HG02885 (cell line): ENCODE measurements around the gene ITGAX.

Experiments used
- ATAC-seq: cut with Tn5 transposase; IDR thresholded peaks from one replicate; pipeline ENCODE4 v1.9.1; 2021; ENCODE audit warnings: mild to moderate bottlenecking; ENCODE audit not compliant: unreplicated experiment, poor library complexity

ITGAX gene

GRCh38 chr16:31371619-31372484 is 16.9 kb downstream of the ITGAX start:
- no peak for ATAC-seq

DNA sequence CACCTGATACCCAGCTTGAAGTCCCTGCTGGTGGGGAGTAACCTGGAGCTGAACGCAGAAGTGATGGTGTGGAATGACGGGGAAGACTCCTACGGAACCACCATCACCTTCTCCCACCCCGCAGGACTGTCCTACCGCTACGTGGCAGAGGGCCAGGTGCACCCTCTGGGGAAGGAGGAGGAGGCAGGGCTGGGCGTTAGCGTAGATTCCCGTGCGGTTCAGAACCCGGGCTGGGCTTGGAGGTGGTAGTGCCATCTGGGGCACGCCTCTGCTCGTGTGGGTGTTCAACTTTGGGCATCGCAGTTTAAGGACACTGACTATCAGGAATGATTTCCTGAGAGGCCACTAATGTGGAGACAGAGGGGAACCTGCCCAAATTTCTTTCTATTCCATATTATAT is 18.3 kb downstream of the ITGAX start:
- ATAC-seq: no peak

DNA sequence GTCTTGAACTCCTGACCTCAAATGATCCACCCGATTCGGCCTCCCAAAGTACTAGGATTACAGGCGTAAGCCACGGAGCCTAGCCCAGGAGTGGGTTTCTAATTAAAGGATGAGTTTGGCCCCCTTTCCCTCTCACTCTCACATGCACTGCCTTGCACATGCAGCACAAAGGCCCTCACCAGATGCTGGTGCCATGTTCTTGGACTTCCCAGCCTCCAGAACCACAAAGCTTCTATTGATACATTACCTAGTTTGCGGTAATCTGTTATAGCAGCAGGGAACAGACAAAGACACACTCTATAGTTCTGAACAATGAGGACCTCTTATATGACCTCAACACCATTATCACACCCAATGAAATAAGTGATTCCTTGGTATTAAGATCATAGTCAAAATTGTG is 20.3 kb downstream of the ITGAX start:
- no peak for ATAC-seq

- no peak for ATAC-seq
Observed at GRCh38 chr16:31376705-31377104, 21.7 kb downstream of the ITGAX start.

DNA sequence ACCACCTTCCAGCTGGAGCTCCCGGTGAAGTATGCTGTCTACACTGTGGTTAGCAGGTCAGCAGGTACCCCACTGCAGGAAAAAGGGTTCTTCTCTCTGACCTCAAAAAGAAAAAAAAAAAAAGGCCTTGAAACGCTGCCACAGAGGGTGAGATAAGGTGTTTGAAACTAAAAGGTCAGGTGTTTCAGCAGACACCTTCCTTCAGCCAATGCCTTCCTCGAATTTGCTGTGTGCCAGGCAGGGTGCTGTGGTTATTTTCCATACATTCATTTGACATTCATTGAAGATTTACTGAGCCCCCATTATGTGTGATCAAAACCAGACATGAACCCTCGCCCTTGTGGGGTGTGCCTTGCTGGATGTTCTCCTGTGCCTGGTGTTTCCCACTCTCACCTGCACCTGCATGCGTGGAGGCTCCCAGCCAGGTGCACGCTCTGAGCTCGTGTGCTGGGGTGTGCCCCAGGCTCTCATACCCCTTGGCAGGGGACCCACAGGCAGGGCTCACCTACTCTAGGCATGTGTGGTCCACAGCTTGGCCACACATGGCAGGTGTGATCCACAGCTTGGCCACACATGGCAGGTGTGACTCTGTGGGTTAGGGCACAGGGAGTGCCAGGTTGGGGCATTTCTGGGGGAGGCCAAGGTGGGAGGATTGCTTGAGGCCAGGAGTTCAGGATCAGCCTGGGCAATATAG is 22.4 kb downstream of the ITGAX start:
- ATAC-seq: no peak

GRCh38 chr16:31380201-31380600 is 25.2 kb downstream of the ITGAX start:
- ATAC-seq: no peak

GRCh38 chr16:31382485-31383161 is 27.6 kb downstream of the ITGAX start:
- ATAC-seq: peak; percentile 62

- no peak for ATAC-seq
Observed at GRCh38 chr16:31385680-31386079, 30.7 kb downstream of the ITGAX start.

DNA sequence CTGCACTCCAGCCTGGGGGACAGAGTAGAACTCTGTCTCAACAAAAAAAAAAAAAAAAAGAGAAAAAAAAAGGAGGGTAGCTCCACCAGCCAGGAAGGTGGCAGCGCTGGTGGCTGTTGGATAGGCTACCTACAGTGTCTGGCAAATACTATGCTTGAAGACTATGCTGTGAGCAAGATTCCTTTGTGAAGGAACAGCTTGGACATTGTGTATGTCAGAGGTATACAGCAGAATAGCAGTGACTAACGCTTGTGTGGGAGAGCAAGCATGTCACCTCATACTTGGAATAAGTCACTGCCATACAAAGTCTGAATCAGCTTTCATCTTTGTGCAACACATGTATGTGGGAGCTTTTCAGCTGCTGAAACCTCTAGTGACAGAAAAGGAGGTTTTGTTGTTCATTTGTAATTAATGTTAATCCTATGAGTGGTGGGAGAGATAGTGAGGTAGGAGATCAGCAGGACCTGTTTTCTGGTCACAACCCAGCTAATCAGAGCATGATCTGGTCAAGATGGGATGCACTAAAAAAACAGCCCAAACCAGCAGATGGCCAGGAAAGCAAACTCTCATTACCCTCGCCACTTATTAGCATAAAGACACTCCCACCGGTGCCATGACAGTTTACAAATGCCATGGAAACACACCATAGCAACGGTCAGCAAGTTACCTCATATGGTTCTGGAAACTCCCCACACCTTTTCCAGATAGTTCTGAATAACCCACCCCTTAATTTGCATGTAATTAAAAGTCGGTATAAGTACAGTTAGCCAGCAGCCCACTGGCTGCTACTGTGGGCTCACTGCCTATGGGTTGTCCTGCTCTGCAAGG is 31.4 kb downstream of the ITGAX start:
- peak; percentile 74 for ATAC-seq

DNA sequence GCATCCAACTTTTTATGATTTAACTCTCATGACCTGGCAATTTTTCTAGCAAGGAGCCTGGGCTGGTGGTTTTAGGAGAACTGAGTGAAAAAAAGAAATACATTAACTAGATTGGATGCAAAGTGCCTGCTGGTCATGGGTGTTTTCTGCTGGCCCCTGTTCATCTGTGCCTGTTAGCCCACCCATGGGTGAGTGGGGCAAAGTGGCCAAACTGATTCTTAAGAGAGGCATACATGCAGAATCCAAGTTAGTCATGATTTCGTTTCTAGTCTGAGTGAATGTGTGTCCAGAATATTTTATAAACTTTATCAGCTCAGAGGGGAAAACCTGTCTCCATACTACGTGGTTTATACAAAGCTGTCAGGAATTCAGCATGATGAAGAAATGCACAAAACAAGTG is 33.6 kb downstream of the ITGAX start:
- no peak for ATAC-seq

DNA sequence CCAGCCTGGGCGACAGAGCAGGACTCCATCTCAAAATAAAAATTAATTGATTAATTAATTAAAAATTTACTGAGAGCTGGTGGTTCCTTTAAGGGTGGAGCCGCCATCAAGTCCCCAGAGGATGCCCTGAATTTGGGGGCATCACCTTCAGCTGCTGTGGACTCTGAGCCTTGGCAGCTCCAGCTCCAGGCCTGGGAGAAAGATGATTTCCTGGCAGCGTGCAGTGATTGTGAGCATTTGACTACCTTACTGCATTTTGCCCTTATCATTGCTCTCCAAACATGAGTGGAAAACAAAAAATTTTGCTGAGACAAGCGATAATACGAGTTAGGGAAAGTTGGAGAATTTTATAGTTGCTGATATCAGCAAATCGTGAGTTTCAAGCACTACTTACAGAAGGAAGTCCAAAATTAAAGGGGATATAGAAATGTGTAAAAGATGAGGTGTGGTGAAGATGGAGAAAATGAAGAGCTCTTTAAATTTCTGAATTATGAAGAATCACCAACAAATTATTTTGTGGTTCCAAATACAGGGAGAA is 35.6 kb downstream of the ITGAX start:
- no peak for ATAC-seq

- no peak for ATAC-seq
Observed at GRCh38 chr16:31393056-31393455, 38.1 kb downstream of the ITGAX start, which contains the start of gene ITGAD. ITGAD (plus strand) TSS chr16:31393335; CDS start chr16:31393361, 26 bp downstream.

DNA sequence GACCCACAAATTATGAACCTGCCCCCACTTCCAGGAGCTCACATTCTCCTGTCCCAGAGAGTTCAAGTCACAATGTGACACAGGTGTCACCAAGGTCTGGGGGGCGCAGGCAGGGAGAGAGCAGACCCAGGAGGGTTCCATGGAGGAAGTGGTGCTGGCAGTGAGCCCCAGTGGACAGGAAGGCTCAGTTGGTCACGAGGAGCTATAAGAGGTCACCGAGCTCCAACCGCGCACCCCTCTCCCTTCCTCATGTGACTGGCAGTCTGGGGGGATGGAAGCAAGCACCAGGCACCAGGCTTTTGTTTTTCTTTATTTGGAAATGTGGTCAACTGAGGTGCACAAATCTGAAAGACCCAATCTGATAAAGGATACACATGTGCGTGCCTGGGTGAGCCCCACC is 40.7 kb downstream of the ITGAX start:
- no peak for ATAC-seq

DNA sequence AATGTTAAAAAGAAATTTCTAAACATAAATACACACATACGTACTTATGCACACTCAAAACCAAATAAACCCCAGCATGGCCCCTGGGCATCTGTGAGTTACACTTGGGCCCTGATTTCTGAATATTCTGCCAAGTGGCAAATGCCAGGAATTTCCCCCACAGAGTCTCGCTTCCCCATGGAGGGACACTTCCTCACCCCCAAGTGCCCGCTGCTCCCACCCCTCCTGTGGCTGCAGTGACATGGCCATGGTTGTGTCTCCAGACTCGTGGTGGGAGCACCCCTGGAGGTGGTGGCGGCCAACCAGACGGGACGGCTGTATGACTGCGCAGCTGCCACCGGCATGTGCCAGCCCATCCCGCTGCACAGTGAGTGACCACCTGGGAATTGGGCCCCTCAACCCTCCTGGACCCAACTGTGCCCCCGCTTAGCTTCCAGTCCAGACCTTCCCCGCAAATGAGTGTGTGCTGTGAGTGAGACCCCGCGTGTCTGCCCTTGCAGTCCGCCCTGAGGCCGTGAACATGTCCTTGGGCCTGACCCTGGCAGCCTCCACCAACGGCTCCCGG is 42.2 kb downstream of the ITGAX start:
- no peak for ATAC-seq

DNA sequence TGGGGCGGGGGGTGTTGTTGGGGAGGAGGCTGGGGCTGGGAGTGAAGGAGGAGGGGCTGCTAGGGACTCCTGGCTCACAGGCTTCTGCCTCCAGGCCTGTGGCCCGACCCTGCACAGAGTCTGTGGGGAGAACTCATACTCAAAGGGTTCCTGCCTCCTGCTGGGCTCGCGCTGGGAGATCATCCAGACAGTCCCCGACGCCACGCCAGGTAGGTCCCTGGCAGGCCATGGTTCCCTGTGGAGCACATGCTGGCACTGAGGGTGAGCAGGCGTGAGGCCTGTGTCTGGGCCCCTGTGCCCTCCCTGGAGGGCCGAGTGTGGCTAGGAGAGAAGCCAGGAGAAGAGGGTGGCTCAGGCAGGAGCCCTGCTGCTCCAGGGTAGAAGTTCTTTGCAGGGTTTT is 42.7 kb downstream of the ITGAX start:
- no peak for ATAC-seq

GRCh38 chr16:31400191-31400590 is 45.2 kb downstream of the ITGAX start:
- ATAC-seq: no peak

- no peak for ATAC-seq
Observed at GRCh38 chr16:31401436-31401835, 46.5 kb downstream of the ITGAX start.

DNA sequence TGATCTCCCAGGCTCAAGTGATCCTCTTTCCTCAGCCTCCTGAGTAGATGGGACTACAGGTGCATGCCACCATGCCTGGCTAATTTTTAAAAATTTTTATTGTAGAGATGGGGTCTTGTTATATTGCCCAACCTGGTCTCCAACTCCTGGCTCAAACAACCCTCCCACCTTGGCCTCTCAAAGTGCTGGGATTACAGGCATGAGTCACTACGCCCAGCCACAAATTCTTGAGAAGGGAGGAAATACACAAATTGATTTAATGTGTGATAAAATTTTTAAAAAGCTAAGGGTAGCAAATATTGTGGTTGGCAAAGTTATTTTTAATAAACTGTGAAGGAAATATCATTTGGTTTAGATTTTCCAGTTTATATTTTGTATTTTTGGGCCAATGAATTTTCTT is 47.7 kb downstream of the ITGAX start:
- ATAC-seq: no peak

DNA sequence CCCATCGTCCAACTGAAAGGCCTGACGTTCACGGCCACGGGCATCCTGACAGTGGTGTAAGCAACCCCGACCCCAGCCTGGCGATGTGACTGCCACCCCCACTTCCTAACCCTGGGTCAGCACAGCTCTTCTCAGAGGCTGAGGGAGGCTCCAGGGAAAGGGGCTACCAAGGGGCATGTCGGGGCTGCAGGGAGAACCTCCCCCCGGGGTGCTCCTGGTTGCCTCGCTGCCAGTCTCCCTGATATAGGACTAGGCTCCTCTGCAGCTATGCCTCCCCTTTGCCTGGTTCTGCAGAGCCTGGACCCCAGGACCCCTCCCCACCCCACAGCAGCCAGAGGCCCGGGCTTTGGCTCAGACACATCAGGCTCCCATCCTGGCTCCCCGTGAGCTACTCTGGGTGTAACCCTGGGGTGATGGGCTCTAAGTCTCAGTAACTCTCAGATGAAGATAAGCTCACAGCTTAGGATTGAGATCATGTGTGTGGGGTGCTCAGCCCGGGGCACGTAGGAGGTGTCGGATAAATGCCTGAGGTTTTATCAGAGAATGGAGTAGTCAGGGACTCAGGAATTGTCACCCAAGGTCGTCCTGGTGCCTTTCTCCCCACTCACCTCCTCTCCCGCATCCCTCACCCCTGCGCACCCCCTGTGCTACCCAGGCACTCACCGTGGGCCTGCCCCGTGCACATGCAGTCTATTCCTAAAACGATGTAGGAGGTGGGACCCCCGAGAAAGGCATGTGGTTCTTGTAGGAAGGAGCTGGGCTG is 48.8 kb downstream of the ITGAX start:
- ATAC-seq: no peak
